ENCODE measurements around the gene CD300E.

Gene CD300E

DNA sequence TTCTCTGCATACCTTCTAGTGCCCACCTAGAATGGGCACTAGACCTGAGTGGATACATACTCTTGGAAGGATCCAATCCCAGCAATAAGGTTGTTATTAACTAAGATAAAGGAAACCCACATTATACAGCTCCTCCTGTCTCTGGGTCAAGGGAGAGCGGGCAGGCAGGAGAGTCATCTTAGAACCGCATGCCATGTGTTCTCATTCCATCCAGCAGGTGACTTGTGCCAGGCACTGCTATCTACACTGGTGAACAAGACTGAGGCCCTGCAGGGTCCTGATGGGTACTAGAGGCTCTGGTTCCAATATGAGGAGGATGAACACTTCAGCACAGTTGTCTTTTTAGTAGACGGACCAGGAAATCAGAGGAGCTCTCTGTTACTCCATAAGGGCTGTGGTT lies 50.4 kb downstream of the CD300E start:
- Histone ChIP-seq H3K4me1 (ENCODE audit: control insufficient read depth, low read length) (no peaks in the 10 kb centered on the region), H3K4me2 (ENCODE audit: low read length) (no peak overlapping the region), H3F3A (ENCODE audit: control insufficient read depth, insufficient read depth) (no peaks in the 10 kb centered on the region), H3K27me3 (ENCODE audit: control insufficient read depth, low read length) (peaks cover 4% of the 10 kb centered on the region; the same call in 1 of the 2 replicates), H3K4me3 (ENCODE audit: low read length) (no peak overlapping the region), H3K9me3 (ENCODE audit: control insufficient read depth, insufficient read depth, low read length) (no peaks in the 10 kb centered on the region), H3K9me2 (replicated peaks; ENCODE audit: control insufficient read depth, low read length) (no peaks in the 10 kb centered on the region), H3K27ac (ENCODE audit: low read depth, low read length) (no peak overlapping the region), H3K79me2 (ENCODE audit: control insufficient read depth, low read length) (no peaks in the 10 kb centered on the region), H3K36me3 (ENCODE audit: control insufficient read depth, low read length) (no peaks in the 10 kb centered on the region), H4K20me1 (ENCODE audit: control insufficient read depth, insufficient read depth, low read depth, low read length) (no peaks in the 10 kb centered on the region)
- TF ChIP-seq EZH2phosphoT487 (IDR thresholded peaks at IDR 0.05; ENCODE audit: borderline replicate concordance, low read length): no peak
- TF ChIP-seq, protein P1, sequence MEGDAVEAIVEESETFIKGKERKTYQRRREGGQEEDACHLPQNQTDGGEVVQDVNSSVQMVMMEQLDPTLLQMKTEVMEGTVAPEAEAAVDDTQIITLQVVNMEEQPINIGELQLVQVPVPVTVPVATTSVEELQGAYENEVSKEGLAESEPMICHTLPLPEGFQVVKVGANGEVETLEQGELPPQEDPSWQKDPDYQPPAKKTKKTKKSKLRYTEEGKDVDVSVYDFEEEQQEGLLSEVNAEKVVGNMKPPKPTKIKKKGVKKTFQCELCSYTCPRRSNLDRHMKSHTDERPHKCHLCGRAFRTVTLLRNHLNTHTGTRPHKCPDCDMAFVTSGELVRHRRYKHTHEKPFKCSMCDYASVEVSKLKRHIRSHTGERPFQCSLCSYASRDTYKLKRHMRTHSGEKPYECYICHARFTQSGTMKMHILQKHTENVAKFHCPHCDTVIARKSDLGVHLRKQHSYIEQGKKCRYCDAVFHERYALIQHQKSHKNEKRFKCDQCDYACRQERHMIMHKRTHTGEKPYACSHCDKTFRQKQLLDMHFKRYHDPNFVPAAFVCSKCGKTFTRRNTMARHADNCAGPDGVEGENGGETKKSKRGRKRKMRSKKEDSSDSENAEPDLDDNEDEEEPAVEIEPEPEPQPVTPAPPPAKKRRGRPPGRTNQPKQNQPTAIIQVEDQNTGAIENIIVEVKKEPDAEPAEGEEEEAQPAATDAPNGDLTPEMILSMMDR (IDR thresholded peaks at IDR 0.05; ENCODE audit: low read depth, low read length, poor library complexity, severe bottlenecking): no peak

DNA sequence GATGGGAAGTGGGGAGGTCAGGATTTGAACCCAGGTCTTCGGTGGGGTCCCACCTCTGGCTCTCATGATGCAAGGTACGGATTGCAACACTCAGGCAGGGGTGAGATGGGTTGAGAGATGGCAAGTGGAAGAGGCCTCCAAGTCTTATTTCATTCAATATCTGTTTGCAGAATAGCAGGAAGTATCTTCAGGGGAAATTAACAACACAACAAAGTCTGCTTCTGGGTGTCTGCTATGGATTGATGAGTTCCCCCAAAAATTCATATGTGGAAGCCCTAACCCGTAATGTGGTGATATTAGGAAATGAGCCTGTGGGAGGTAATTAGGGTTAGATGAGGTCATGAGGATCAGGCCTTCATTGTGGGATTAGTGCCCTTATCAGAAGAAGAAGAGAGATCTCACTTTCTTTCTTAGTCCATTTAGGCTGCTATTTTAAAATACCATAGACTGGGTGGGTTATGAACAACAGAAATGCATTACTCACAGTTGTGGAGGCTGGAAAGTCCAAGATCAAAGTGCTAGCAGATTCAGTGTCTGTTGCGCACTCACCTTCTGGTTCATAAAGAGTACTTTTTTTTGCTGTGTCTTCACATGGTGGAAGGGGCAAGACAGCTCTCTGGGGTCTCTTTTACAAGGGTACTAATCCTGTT lies 51.8 kb downstream of the CD300E start:
- H3K4me2 ChIP-seq (ENCODE audit: low read length): no peak overlapping the region
- no peaks in the 10 kb centered on the region for H3K4me1 ChIP-seq (ENCODE audit: control insufficient read depth, low read length)
- no peaks in the 10 kb centered on the region for H3K9me3 ChIP-seq (ENCODE audit: control insufficient read depth, insufficient read depth, low read length)
- no peak overlapping the region for H3K27ac ChIP-seq (ENCODE audit: low read depth, low read length)
- H3K36me3 ChIP-seq (ENCODE audit: control insufficient read depth, low read length): no peaks in the 10 kb centered on the region
- no peaks in the 10 kb centered on the region for H3K79me2 ChIP-seq (ENCODE audit: control insufficient read depth, low read length)
- H4K20me1 ChIP-seq (ENCODE audit: control insufficient read depth, insufficient read depth, low read depth, low read length): no peaks in the 10 kb centered on the region
- TF ChIP-seq, protein P1 (IDR thresholded peaks at IDR 0.05; ENCODE audit: low read depth, low read length, poor library complexity, severe bottlenecking): no peak
- no peak for TF ChIP-seq EZH2phosphoT487 (IDR thresholded peaks at IDR 0.05; ENCODE audit: borderline replicate concordance, low read length)
- H3K4me3 ChIP-seq (ENCODE audit: low read length): no peak overlapping the region
- no peaks in the 10 kb centered on the region for H3F3A ChIP-seq (ENCODE audit: control insufficient read depth, insufficient read depth)
- H3K9me2 ChIP-seq (replicated peaks; ENCODE audit: control insufficient read depth, low read length): no peaks in the 10 kb centered on the region
- peaks cover 4% of the 10 kb centered on the region; the same call in 1 of the 2 replicates for H3K27me3 ChIP-seq (ENCODE audit: control insufficient read depth, low read length)

DNA sequence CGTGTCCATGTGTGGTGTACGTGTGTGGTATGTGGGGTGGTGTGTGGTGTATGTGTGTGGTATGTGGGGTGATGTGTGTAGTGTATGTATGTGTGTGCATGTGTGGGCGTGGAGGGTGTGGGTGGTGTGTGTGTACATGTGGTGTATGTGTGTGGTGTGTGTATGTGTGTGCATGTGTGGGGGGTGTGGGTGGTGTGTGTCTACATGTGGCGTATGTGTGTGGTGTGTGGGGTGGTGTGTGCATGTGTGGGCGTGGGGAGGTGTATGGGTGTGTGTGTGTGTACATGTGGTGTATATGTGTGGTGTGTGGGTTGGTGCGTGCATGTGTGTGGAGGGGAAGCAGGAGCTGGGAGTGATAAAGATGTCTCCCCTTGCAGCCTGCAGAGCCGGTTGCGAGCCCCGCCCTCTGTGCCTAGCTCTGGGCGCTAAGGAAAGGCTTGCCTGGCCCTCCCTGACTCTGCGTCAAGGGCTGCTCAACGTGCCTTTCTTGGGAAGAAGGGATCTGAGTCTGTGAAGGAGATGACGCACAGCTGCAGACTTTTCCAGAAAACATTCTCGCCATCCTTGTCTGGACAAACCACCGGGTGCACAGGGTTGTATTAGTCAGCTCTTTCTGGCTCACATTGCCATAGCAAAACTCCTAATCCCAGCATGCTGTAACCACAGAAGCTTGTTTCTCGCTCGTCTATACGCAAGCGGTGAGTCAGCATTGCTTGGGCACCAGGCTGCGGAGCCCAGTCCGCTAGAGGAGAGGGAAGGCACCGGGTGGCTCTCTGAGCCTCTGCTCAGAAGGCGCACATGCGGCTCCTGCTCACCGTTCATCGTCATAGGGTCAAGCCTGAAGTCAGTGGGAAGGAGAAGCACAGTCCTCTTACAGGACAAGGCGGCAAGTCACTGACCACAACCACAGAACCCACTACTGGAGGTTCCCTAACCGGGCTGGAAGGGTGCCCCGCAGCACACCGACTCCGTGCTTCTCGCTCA lies 54.2 kb downstream of the CD300E start:
- no peak overlapping the region for H3K4me2 ChIP-seq (ENCODE audit: low read length)

More for the DNA sequence above, 54.2 kb downstream of the CD300E start:
- H3K4me1 ChIP-seq (ENCODE audit: control insufficient read depth, low read length): no peaks in the 10 kb centered on the region
- H3K79me2 ChIP-seq (ENCODE audit: control insufficient read depth, low read length): no peaks in the 10 kb centered on the region
- no peaks in the 10 kb centered on the region for H4K20me1 ChIP-seq (ENCODE audit: control insufficient read depth, insufficient read depth, low read depth, low read length)
- no peaks in the 10 kb centered on the region for H3K36me3 ChIP-seq (ENCODE audit: control insufficient read depth, low read length)
- no peaks in the 10 kb centered on the region for H3K9me3 ChIP-seq (ENCODE audit: control insufficient read depth, insufficient read depth, low read length)
- H3K4me3 ChIP-seq (ENCODE audit: low read length): no peak overlapping the region
- no peaks in the 10 kb centered on the region for H3F3A ChIP-seq (ENCODE audit: control insufficient read depth, insufficient read depth)
- H3K9me2 ChIP-seq (replicated peaks; ENCODE audit: control insufficient read depth, low read length): no peaks in the 10 kb centered on the region
- no peak overlapping the region for H3K27ac ChIP-seq (ENCODE audit: low read depth, low read length)
- peaks cover 4% of the 10 kb centered on the region; the same call in 1 of the 2 replicates for H3K27me3 ChIP-seq (ENCODE audit: control insufficient read depth, low read length)
- TF ChIP-seq, protein P1 (IDR thresholded peaks at IDR 0.05; ENCODE audit: low read depth, low read length, poor library complexity, severe bottlenecking): no peak
- TF ChIP-seq EZH2phosphoT487 (IDR thresholded peaks at IDR 0.05; ENCODE audit: borderline replicate concordance, low read length): no peak
